ENCODE measurements around the gene EPHB6.

- TF ChIP-seq, protein P1, sequence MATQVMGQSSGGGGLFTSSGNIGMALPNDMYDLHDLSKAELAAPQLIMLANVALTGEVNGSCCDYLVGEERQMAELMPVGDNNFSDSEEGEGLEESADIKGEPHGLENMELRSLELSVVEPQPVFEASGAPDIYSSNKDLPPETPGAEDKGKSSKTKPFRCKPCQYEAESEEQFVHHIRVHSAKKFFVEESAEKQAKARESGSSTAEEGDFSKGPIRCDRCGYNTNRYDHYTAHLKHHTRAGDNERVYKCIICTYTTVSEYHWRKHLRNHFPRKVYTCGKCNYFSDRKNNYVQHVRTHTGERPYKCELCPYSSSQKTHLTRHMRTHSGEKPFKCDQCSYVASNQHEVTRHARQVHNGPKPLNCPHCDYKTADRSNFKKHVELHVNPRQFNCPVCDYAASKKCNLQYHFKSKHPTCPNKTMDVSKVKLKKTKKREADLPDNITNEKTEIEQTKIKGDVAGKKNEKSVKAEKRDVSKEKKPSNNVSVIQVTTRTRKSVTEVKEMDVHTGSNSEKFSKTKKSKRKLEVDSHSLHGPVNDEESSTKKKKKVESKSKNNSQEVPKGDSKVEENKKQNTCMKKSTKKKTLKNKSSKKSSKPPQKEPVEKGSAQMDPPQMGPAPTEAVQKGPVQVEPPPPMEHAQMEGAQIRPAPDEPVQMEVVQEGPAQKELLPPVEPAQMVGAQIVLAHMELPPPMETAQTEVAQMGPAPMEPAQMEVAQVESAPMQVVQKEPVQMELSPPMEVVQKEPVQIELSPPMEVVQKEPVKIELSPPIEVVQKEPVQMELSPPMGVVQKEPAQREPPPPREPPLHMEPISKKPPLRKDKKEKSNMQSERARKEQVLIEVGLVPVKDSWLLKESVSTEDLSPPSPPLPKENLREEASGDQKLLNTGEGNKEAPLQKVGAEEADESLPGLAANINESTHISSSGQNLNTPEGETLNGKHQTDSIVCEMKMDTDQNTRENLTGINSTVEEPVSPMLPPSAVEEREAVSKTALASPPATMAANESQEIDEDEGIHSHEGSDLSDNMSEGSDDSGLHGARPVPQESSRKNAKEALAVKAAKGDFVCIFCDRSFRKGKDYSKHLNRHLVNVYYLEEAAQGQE (IDR thresholded peaks at IDR 0.05; ENCODE audit: low read depth): no peak
- TF ChIP-seq EGR1 (IDR thresholded peaks at IDR 0.05) (no peak), ZBTB7A (IDR thresholded peaks at IDR 0.05; ENCODE audit: low read depth) (no peak), TEAD4 (IDR thresholded peaks at IDR 0.05) (no peak), TAF1 (IDR thresholded peaks at IDR 0.05; ENCODE audit: low read depth) (no peak), EP300 (IDR thresholded peaks at IDR 0.05; ENCODE audit: borderline replicate concordance) (no peak), NFIC (IDR thresholded peaks at IDR 0.05) (no peak), YY1 (IDR thresholded peaks at IDR 0.05; ENCODE audit: low read depth) (no peak), TCF12 (IDR thresholded peaks at IDR 0.05; ENCODE audit: low read depth) (no peak), CEBPB (IDR thresholded peaks at IDR 0.05) (no peak), FOXM1 (IDR thresholded peaks at IDR 0.05; ENCODE audit: borderline replicate concordance, low read depth) (no peak), RAD21 (IDR thresholded peaks at IDR 0.05; ENCODE audit: low read depth) (peak; percentile 31; the same call in 1 of the 2 replicates)
These were observed 54.3 kb downstream of the EPHB6 start for GRCh38 chr7:142908921-142909890.
